Skeletal muscle cell (primary cell): ENCODE results near the gene HAGHL.
"Not testable (repeated sequence)": the region's sequence is repeated elsewhere in the genome, so short reads cannot be mapped to it uniquely, and the experiment has no call there.

Experiments used
- DNase-seq: peaks from one replicate; pipeline ENCODE4 v3.0.0-alpha.2; 2010; ENCODE audit warnings: low read depth
- H3K4me3 ChIP-seq: 2 replicates; pipeline ENCODE4 v1.5.1; 2011; ENCODE audit warnings: low read depth, mild to moderate bottlenecking, control low read depth, low read length, moderate library complexity

HAGHL gene

GRCh38 chr16:705431-706188 lies 21.3 kb upstream of the HAGHL start, which contains the start of gene FBXL16:
FBXL16 (minus strand) TSS chr16:705801; CDS start chr16:697405, 8,396 bp downstream.
- H3K4me3 ChIP-seq, result peak within 1 kb of the TSS; percentile 37
- DNase-seq, result no peak

GRCh38 chr16:706189-707061 lies 20.5 kb upstream of the HAGHL start:
- no peak for DNase-seq
- H3K4me3 ChIP-seq, result peak overlapping the region; percentile 11

- no peak overlapping the region for H3K4me3 ChIP-seq
- DNase-seq, result no peak
These were observed 19.8 kb upstream of the HAGHL start for GRCh38 chr16:707062-707538.

GRCh38 chr16:708019-708418 lies 18.9 kb upstream of the HAGHL start:
- no peak overlapping the region for H3K4me3 ChIP-seq
- DNase-seq, result no peak

GRCh38 chr16:708959-709358 lies 17.9 kb upstream of the HAGHL start:
- DNase-seq, result no peak
- no peak overlapping the region for H3K4me3 ChIP-seq

GRCh38 chr16:709566-710499 lies 17.1 kb upstream of the HAGHL start:
- DNase-seq, result peak; percentile 65
- no peak overlapping the region for H3K4me3 ChIP-seq

GRCh38 chr16:710500-711075 lies 16.3 kb upstream of the HAGHL start:
- no peak for DNase-seq
- H3K4me3 ChIP-seq, result no peak overlapping the region

GRCh38 chr16:711084-711483 lies 15.8 kb upstream of the HAGHL start:
- no peak for DNase-seq
- no peak overlapping the region for H3K4me3 ChIP-seq

- H3K4me3 ChIP-seq, result no peak overlapping the region
- DNase-seq, result no peak
These were observed 15.2 kb upstream of the HAGHL start for GRCh38 chr16:711548-712320.

GRCh38 chr16:712740-713250 lies 14.1 kb upstream of the HAGHL start:
- DNase-seq, result peak; percentile 91
- H3K4me3 ChIP-seq, result not testable (repeated sequence)

- DNase-seq, result no peak
- no peak overlapping the region for H3K4me3 ChIP-seq
These were observed 12.8 kb upstream of the HAGHL start for GRCh38 chr16:714079-714478.

- DNase-seq, result peak; percentile 53
These were observed 12.1 kb upstream of the HAGHL start, which contains the start of gene METRN for GRCh38 chr16:714558-715476. METRN (plus strand) TSS chr16:715118; CDS start chr16:715290, 172 bp downstream.

GRCh38 chr16:715477-716199 lies 11.3 kb upstream of the HAGHL start:
- no peak for DNase-seq
- H3K4me3 ChIP-seq, result peak overlapping the region; percentile 63

More at GRCh38 chr16:714558-715476, 12.1 kb upstream of the HAGHL start, which contains the start of gene METRN:
- H3K4me3 ChIP-seq, result peak within 1 kb of the TSS; percentile 63

GRCh38 chr16:716200-716568 lies 10.7 kb upstream of the HAGHL start:
- H3K4me3 ChIP-seq, result peak overlapping the region; percentile 63

GRCh38 chr16:716768-717325 lies 10.1 kb upstream of the HAGHL start:
- DNase-seq, result no peak
- H3K4me3 ChIP-seq, result no peak overlapping the region

More at GRCh38 chr16:716200-716568, 10.7 kb upstream of the HAGHL start:
- no peak for DNase-seq
